HEK293 (cell line): Measurements from ENCODE around the gene MRPL3.

Experiments used
- CTCF ChIA-PET: fragments of 350-600 bp; formaldehyde crosslinking; extraction: SDS; loops from one replicate; lab custom pipeline; 2021; ENCODE audit warnings: antibody characterized with exemption; lab: Yijun Ruan, JAX
- POLR2A ChIA-PET: fragments of 300-600 bp; formaldehyde crosslinking; extraction: SDS; loops from one replicate; lab custom pipeline; 2020; ENCODE audit warnings: antibody characterized with exemption, inconsistent platforms; lab: Yijun Ruan, JAX
- H3K27ac ChIP-seq: fragments of 200-500 bp; sonication (Bioruptor generic); 2 replicates; pipeline ENCODE4 v1.5.1; 2014; ENCODE audit warnings: low read depth, low read length, control low read depth, inconsistent platforms; ENCODE audit errors: extremely low read depth
- H3K36me3 ChIP-seq, 2 experiments: fragments of 200-500 bp in 1 of 2; sonication (Bioruptor generic) in 1 of 2; 1 replicate in 1 of 2; 2 replicates in 1 of 2; pipeline ENCODE4 v1.5.1; 2014 to 2017; ENCODE audit warnings: inconsistent platforms in 2 of 2, low read length in 2 of 2; ENCODE audit not compliant: control insufficient read depth in 2 of 2, insufficient read depth in 1 of 2
- H3K4me1 ChIP-seq: fragments of 200-500 bp; sonication (Bioruptor generic); 2 replicates; pipeline ENCODE4 v1.5.1; 2014; ENCODE audit warnings: mild to moderate bottlenecking, low read length, inconsistent platforms; ENCODE audit not compliant: control insufficient read depth, insufficient read depth
- H3K4me3 ChIP-seq: 2 replicates; pipeline ENCODE4 v1.5.1; 2011; ENCODE audit warnings: low read depth, mild to moderate bottlenecking, control low read depth, low read length, moderate library complexity
- H3K9me3 ChIP-seq: fragments of 200-500 bp; sonication (Bioruptor generic); 2 replicates; pipeline ENCODE4 v1.5.1; 2014; ENCODE audit warnings: low read depth, low read length, inconsistent platforms; ENCODE audit not compliant: control insufficient read depth, insufficient read depth
- KLF16 ChIP-seq: fragments of 450-650 bp; formaldehyde crosslinking; IDR thresholded peaks from 2 replicates; pipeline ENCODE4 v1.5.1; 2017; ENCODE audit warnings: missing biosample characterization, missing genetic modification characterization
- KLF8 ChIP-seq: fragments of 450-650 bp; formaldehyde crosslinking; IDR thresholded peaks from 2 replicates; pipeline ENCODE4 v1.5.1; 2016; ENCODE audit warnings: missing biosample characterization, missing genetic modification characterization
- KLF9 ChIP-seq: fragments of 450-650 bp; formaldehyde crosslinking; IDR thresholded peaks from 2 replicates; pipeline ENCODE4 v1.5.1; 2016; ENCODE audit warnings: missing biosample characterization, missing genetic modification characterization, low read depth
- ZEB2 ChIP-seq: fragments of 450-650 bp; formaldehyde crosslinking; IDR thresholded peaks from 2 replicates; pipeline ENCODE4 v1.5.1; 2016; ENCODE audit warnings: missing biosample characterization, missing genetic modification characterization
- ZNF112 ChIP-seq: fragments of 450-650 bp; formaldehyde crosslinking; IDR thresholded peaks from 2 replicates; pipeline ENCODE4 v1.5.0; 2017; ENCODE audit warnings: missing biosample characterization, missing genetic modification characterization
- ZNF138 ChIP-seq: fragments of 450-650 bp; formaldehyde crosslinking; IDR thresholded peaks from 2 replicates; pipeline ENCODE4 v1.5.1; 2016; ENCODE audit warnings: missing biosample characterization, missing genetic modification characterization, borderline replicate concordance
- ZNF146 ChIP-seq: fragments of 450-650 bp; formaldehyde crosslinking; IDR thresholded peaks from 2 replicates; pipeline ENCODE4 v1.5.1; 2016; ENCODE audit warnings: missing biosample characterization, missing genetic modification characterization
- ZNF16 ChIP-seq: fragments of 450-650 bp; formaldehyde crosslinking; IDR thresholded peaks from 2 replicates; pipeline ENCODE4 v1.5.1; 2016; ENCODE audit warnings: low read depth, missing biosample characterization, missing genetic modification characterization
- ZNF394 ChIP-seq: fragments of 450-650 bp; formaldehyde crosslinking; IDR thresholded peaks from 2 replicates; pipeline ENCODE4 v1.5.1; 2016; ENCODE audit warnings: missing biosample characterization, missing genetic modification characterization, mild to moderate bottlenecking, moderate library complexity, borderline replicate concordance
- ZNF416 ChIP-seq: fragments of 450-650 bp; formaldehyde crosslinking; IDR thresholded peaks from 2 replicates; pipeline ENCODE4 v1.5.1; 2016; ENCODE audit warnings: missing biosample characterization, missing genetic modification characterization
- ZNF521 ChIP-seq: fragments of 450-650 bp; formaldehyde crosslinking; IDR thresholded peaks from 2 replicates; pipeline ENCODE4 v1.5.1; 2017; ENCODE audit warnings: missing biosample characterization, mild to moderate bottlenecking, missing genetic modification characterization
- ZNF561 ChIP-seq: fragments of 450-650 bp; IDR thresholded peaks from 2 replicates; pipeline ENCODE4 v1.5.1; 2018; ENCODE audit warnings: missing biosample characterization, missing genetic modification characterization, borderline replicate concordance
- ZNF660 ChIP-seq: fragments of 450-650 bp; IDR thresholded peaks from 2 replicates; pipeline ENCODE4 v1.5.1; 2018; ENCODE audit warnings: missing biosample characterization, mild to moderate bottlenecking, missing genetic modification characterization
- ZNF664 ChIP-seq: fragments of 450-650 bp; formaldehyde crosslinking; IDR thresholded peaks from 2 replicates; pipeline ENCODE4 v1.5.1; 2016; ENCODE audit warnings: missing biosample characterization, missing genetic modification characterization
- ZNF768 ChIP-seq: fragments of 450-650 bp; formaldehyde crosslinking; IDR thresholded peaks from 2 replicates; pipeline ENCODE4 v1.5.1; 2018; ENCODE audit warnings: missing biosample characterization, mild to moderate bottlenecking, missing genetic modification characterization
- ZNF785 ChIP-seq: fragments of 450-650 bp; formaldehyde crosslinking; IDR thresholded peaks from 2 replicates; pipeline ENCODE4 v1.5.1; 2016; ENCODE audit warnings: missing biosample characterization, missing genetic modification characterization
- TF ChIP-seq, protein P1 (sequence below): fragments of 450-650 bp; formaldehyde crosslinking; IDR thresholded peaks from 2 replicates; pipeline ENCODE4 v1.5.1; 2017; ENCODE audit warnings: missing biosample characterization, missing genetic modification characterization
- TF ChIP-seq, protein P2 (sequence below): fragments of 450-650 bp; formaldehyde crosslinking; IDR thresholded peaks from 2 replicates; pipeline ENCODE4 v1.5.1; 2016; ENCODE audit warnings: missing biosample characterization, missing genetic modification characterization, low read depth
- TF ChIP-seq, protein P3 (sequence below): fragments of 450-650 bp; formaldehyde crosslinking; IDR thresholded peaks from 2 replicates; pipeline ENCODE4 v1.5.1; 2016; ENCODE audit warnings: missing biosample characterization, missing genetic modification characterization, borderline replicate concordance
- TF ChIP-seq, protein P4 (sequence below): fragments of 450-650 bp; formaldehyde crosslinking; conservative IDR thresholded peaks from 2 replicates; pipeline ENCODE4 v1.5.1; 2016; ENCODE audit warnings: low read depth, missing biosample characterization, missing genetic modification characterization

MRPL3 gene

GRCh38 chr3:131502530-131503319 lies at the start of gene MRPL3:
TSS of gene MRPL3 (minus strand) at chr3:131502971. CDS start at chr3:131502821, 150 bp downstream.
- H3K9me3 ChIP-seq, result no peaks in the 10 kb centered on the region
- CTCF ChIA-PET, result no interaction called here
- 0 out of 2 replicates have a peak, but pooled peaks have one; percentile 9 for TF ChIP-seq KLF9 (tag by site-specific recombination)
- TF ChIP-seq ZNF664, result no peak
- TF ChIP-seq, protein P1, sequence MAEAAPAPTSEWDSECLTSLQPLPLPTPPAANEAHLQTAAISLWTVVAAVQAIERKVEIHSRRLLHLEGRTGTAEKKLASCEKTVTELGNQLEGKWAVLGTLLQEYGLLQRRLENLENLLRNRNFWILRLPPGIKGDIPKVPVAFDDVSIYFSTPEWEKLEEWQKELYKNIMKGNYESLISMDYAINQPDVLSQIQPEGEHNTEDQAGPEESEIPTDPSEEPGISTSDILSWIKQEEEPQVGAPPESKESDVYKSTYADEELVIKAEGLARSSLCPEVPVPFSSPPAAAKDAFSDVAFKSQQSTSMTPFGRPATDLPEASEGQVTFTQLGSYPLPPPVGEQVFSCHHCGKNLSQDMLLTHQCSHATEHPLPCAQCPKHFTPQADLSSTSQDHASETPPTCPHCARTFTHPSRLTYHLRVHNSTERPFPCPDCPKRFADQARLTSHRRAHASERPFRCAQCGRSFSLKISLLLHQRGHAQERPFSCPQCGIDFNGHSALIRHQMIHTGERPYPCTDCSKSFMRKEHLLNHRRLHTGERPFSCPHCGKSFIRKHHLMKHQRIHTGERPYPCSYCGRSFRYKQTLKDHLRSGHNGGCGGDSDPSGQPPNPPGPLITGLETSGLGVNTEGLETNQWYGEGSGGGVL, result no peak
- TF ChIP-seq, protein P2, sequence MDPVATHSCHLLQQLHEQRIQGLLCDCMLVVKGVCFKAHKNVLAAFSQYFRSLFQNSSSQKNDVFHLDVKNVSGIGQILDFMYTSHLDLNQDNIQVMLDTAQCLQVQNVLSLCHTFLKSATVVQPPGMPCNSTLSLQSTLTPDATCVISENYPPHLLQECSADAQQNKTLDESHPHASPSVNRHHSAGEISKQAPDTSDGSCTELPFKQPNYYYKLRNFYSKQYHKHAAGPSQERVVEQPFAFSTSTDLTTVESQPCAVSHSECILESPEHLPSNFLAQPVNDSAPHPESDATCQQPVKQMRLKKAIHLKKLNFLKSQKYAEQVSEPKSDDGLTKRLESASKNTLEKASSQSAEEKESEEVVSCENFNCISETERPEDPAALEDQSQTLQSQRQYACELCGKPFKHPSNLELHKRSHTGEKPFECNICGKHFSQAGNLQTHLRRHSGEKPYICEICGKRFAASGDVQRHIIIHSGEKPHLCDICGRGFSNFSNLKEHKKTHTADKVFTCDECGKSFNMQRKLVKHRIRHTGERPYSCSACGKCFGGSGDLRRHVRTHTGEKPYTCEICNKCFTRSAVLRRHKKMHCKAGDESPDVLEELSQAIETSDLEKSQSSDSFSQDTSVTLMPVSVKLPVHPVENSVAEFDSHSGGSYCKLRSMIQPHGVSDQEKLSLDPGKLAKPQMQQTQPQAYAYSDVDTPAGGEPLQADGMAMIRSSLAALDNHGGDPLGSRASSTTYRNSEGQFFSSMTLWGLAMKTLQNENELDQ, result no peak
- TF ChIP-seq ZNF785, result 0 out of 2 replicates have a peak, but pooled peaks have one; percentile 57
- no peak for TF ChIP-seq ZNF521 (tag by site-specific recombination)
- 0 out of 2 replicates have a peak, but pooled peaks have one; percentile 7 for TF ChIP-seq ZNF146 (tag by site-specific recombination)
- peak; percentile 98 for TF ChIP-seq ZNF660 (tag by site-specific recombination)
- TF ChIP-seq, protein P3, sequence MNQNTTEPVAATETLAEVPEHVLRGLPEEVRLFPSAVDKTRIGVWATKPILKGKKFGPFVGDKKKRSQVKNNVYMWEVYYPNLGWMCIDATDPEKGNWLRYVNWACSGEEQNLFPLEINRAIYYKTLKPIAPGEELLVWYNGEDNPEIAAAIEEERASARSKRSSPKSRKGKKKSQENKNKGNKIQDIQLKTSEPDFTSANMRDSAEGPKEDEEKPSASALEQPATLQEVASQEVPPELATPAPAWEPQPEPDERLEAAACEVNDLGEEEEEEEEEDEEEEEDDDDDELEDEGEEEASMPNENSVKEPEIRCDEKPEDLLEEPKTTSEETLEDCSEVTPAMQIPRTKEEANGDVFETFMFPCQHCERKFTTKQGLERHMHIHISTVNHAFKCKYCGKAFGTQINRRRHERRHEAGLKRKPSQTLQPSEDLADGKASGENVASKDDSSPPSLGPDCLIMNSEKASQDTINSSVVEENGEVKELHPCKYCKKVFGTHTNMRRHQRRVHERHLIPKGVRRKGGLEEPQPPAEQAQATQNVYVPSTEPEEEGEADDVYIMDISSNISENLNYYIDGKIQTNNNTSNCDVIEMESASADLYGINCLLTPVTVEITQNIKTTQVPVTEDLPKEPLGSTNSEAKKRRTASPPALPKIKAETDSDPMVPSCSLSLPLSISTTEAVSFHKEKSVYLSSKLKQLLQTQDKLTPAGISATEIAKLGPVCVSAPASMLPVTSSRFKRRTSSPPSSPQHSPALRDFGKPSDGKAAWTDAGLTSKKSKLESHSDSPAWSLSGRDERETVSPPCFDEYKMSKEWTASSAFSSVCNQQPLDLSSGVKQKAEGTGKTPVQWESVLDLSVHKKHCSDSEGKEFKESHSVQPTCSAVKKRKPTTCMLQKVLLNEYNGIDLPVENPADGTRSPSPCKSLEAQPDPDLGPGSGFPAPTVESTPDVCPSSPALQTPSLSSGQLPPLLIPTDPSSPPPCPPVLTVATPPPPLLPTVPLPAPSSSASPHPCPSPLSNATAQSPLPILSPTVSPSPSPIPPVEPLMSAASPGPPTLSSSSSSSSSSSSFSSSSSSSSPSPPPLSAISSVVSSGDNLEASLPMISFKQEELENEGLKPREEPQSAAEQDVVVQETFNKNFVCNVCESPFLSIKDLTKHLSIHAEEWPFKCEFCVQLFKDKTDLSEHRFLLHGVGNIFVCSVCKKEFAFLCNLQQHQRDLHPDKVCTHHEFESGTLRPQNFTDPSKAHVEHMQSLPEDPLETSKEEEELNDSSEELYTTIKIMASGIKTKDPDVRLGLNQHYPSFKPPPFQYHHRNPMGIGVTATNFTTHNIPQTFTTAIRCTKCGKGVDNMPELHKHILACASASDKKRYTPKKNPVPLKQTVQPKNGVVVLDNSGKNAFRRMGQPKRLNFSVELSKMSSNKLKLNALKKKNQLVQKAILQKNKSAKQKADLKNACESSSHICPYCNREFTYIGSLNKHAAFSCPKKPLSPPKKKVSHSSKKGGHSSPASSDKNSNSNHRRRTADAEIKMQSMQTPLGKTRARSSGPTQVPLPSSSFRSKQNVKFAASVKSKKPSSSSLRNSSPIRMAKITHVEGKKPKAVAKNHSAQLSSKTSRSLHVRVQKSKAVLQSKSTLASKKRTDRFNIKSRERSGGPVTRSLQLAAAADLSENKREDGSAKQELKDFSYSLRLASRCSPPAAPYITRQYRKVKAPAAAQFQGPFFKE (tag by site-specific recombination), result no peak
- no peak for TF ChIP-seq ZNF16 (tag by site-specific recombination)
- TF ChIP-seq, protein P4, sequence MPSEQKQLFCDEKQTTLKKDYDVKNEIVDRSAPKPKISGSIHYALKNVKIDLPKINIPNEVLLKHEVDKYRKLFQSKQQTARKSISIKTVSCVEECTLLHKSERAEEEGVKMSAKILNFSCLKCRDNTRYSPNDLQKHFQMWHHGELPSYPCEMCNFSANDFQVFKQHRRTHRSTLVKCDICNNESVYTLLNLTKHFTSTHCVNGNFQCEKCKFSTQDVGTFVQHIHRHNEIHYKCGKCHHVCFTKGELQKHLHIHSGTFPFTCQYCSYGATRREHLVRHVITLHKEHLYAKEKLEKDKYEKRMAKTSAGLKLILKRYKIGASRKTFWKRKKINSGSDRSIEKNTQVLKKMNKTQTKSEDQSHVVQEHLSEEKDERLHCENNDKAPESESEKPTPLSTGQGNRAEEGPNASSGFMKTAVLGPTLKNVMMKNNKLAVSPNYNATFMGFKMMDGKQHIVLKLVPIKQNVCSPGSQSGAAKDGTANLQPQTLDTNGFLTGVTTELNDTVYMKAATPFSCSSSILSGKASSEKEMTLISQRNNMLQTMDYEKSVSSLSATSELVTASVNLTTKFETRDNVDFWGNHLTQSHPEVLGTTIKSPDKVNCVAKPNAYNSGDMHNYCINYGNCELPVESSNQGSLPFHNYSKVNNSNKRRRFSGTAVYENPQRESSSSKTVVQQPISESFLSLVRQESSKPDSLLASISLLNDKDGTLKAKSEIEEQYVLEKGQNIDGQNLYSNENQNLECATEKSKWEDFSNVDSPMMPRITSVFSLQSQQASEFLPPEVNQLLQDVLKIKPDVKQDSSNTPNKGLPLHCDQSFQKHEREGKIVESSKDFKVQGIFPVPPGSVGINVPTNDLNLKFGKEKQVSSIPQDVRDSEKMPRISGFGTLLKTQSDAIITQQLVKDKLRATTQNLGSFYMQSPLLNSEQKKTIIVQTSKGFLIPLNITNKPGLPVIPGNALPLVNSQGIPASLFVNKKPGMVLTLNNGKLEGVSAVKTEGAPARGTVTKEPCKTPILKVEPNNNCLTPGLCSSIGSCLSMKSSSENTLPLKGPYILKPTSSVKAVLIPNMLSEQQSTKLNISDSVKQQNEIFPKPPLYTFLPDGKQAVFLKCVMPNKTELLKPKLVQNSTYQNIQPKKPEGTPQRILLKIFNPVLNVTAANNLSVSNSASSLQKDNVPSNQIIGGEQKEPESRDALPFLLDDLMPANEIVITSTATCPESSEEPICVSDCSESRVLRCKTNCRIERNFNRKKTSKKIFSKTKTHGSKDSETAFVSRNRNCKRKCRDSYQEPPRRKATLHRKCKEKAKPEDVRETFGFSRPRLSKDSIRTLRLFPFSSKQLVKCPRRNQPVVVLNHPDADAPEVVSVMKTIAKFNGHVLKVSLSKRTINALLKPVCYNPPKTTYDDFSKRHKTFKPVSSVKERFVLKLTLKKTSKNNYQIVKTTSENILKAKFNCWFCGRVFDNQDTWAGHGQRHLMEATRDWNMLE, result peak; percentile 96
- TF ChIP-seq KLF16 (tag by site-specific recombination), result peak; percentile 69; the same call in 1 of the 2 replicates
- no peak for TF ChIP-seq ZNF416 (tag by site-specific recombination)
- TF ChIP-seq ZNF768, result 0 out of 2 replicates have a peak, but pooled peaks have one; percentile 9
- no peak for TF ChIP-seq ZNF112
- TF ChIP-seq ZEB2, result peak; percentile 72
- peak; percentile 83; the same call in 1 of the 2 replicates for TF ChIP-seq ZNF561 (tag by site-specific recombination)
- TF ChIP-seq ZNF138 (tag by site-specific recombination), result no peak
- TF ChIP-seq ZNF394 (tag by site-specific recombination), result peak; percentile 30; the same call in 1 of the 2 replicates
- TF ChIP-seq KLF8 (tag by site-specific recombination), result peak; percentile 48; the same call in 1 of the 2 replicates

More at GRCh38 chr3:131502530-131503319, at the start of gene MRPL3:
- H3K27ac ChIP-seq, result peak within 1 kb of the TSS; percentile 60
- POLR2A ChIA-PET, result no interaction called here
- H3K4me3 ChIP-seq, result peak within 1 kb of the TSS; percentile 100
- H3K4me1 ChIP-seq, result 0 out of 2 replicates have a peak, but pooled peaks cover 2% of the 10 kb centered on the region
- peaks cover 21 to 35% of the 10 kb centered on the region in 2 experiments for H3K36me3 ChIP-seq
